ENCODE measurements around the gene LAMA1. TPM values are rescaled to one million over a fixed set of nuclear protein-coding genes. Genes with fewer than 3 reads are reported as not detected.

LAMA1 gene
- total and polyA plus RNA-seq, 2 donors (not counting 3 experiments of a cell fraction or from before 2014, with no cell fraction given) = 0.04 TPM; not detected in 1

DNA sequence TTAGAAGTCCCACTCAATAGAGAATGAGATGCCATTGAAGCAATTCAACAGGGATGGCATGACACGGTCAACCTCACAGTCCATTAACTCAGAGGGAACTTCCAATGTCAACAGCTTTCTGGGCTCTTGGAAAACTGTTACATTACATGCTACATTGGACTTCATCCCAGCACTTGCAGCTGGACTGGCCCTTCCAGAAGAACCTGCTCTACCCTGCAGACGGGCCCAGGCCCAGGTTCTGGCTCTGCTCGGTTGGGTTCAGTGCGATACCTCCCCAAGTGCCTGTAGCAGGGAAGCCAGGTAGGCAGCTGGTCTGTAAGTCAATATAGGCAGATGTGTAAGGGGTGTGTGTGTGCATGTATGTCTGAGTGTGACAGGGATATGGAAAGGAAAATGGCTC, 12.9 kb downstream of the LAMA1 start:
- Histone ChIP-seq H3K27ac (ENCODE audit: insufficient read depth, low read depth, low read length) (no peak overlapping the region), H3K79me2 (ENCODE audit: control insufficient read depth, insufficient read depth, low read length) (no peaks in the 10 kb centered on the region), H3K4me3 (replicated peaks in 1 of 3; ENCODE audit: insufficient read depth in 1 of 3, low read depth in 1 of 3, low read length in 3 of 3) (no peak overlapping the region), H3K9me1 (replicated peaks; ENCODE audit: control insufficient read depth, extremely low read depth, insufficient read depth, low read length) (no peaks in the 10 kb centered on the region), H3K4me1 (ENCODE audit: control insufficient read depth, extremely low read depth, insufficient read depth, low read length) (no peaks in the 10 kb centered on the region), H3K9ac (replicated peaks; ENCODE audit: extremely low read depth, insufficient read depth, low read length) (no peak overlapping the region), H3K9me3 (replicated peaks; ENCODE audit: control insufficient read depth, insufficient read depth, low read length) (no peaks in the 10 kb centered on the region), H3K36me3 (ENCODE audit: control insufficient read depth in 2 of 2, extremely low read depth in 1 of 2, insufficient read depth in 2 of 2, low read length in 2 of 2) (no peaks in the 10 kb centered on the region), H3K4me2 (ENCODE audit: insufficient read depth, low read length) (no peak overlapping the region), H4K20me1 (replicated peaks; ENCODE audit: control insufficient read depth, extremely low read depth, insufficient read depth, low read length) (no peaks in the 10 kb centered on the region), H2AFZ (ENCODE audit: low read depth, low read length) (no peak overlapping the region), H3K27me3 (ENCODE audit: control insufficient read depth in 2 of 2, insufficient read depth in 2 of 2, low read length in 2 of 2) (no peaks in the 10 kb centered on the region)
- BruUV-seq (replicated peaks) = no TSS peak
- DNase-seq (ENCODE audit: low read depth, low spot score) (no peak), FAIRE-seq (no peak)
- intact Hi-C loops (cut with micrococcal nuclease) = no loop called here
- dilution Hi-C loops (cut with MboI; ENCODE audit: extremely low pct_ligation_motif_present, low sequenced_read_pairs) = no loop called here
- ChIA-PET POLR2A (no interaction called here), CTCF (no interaction called here)
- TF ChIP-seq, protein P1, sequence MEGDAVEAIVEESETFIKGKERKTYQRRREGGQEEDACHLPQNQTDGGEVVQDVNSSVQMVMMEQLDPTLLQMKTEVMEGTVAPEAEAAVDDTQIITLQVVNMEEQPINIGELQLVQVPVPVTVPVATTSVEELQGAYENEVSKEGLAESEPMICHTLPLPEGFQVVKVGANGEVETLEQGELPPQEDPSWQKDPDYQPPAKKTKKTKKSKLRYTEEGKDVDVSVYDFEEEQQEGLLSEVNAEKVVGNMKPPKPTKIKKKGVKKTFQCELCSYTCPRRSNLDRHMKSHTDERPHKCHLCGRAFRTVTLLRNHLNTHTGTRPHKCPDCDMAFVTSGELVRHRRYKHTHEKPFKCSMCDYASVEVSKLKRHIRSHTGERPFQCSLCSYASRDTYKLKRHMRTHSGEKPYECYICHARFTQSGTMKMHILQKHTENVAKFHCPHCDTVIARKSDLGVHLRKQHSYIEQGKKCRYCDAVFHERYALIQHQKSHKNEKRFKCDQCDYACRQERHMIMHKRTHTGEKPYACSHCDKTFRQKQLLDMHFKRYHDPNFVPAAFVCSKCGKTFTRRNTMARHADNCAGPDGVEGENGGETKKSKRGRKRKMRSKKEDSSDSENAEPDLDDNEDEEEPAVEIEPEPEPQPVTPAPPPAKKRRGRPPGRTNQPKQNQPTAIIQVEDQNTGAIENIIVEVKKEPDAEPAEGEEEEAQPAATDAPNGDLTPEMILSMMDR (IDR thresholded peaks at IDR 0.05; ENCODE audit: extremely low read depth in 1 of 2, insufficient read depth in 1 of 2, low read depth in 1 of 2, low read length in 2 of 2) = no peak
- TF ChIP-seq POLR2AphosphoS5 (IDR thresholded peaks at IDR 0.05; ENCODE audit: insufficient read depth, low read depth, low read length) (no peak), JUN (IDR thresholded peaks at IDR 0.05; ENCODE audit: borderline replicate concordance, insufficient read depth, insufficient read length, low read depth) (no peak), FOS (IDR thresholded peaks at IDR 0.05; ENCODE audit: borderline replicate concordance, insufficient read depth, low read length) (no peak), EZH2 (IDR thresholded peaks at IDR 0.05; ENCODE audit: borderline replicate concordance, low read depth, low read length, severe bottlenecking) (no peak), GATA2 (IDR thresholded peaks at IDR 0.05; ENCODE audit: insufficient read depth, insufficient read length, low read depth, low read length) (no peak), POLR2A (IDR thresholded peaks at IDR 0.05; ENCODE audit: low read depth, low read length) (no peak), MYC (IDR thresholded peaks at IDR 0.05; ENCODE audit: low read depth, low read length) (no peak)
- TF ChIP-seq, protein P2, sequence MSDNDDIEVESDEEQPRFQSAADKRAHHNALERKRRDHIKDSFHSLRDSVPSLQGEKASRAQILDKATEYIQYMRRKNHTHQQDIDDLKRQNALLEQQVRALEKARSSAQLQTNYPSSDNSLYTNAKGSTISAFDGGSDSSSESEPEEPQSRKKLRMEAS (IDR thresholded peaks at IDR 0.05; ENCODE audit: insufficient read depth, insufficient read length) = no peak

Measured in endothelial cell of umbilical vein (primary cell).